Motor neuron (in vitro differentiated cells): Measurements from ENCODE around the gene VTN. TPM values are rescaled to one million over a fixed set of nuclear protein-coding genes. Genes with fewer than 3 reads are reported as not detected.
"Not testable (repeated sequence)": the region's sequence is repeated elsewhere in the genome, so short reads cannot be mapped to it uniquely, and the experiment has no call there.

Experiments
- ATAC-seq, 8 experiments: fragments of 200-7000 bp; cut with Tn5 transposase; replicated peaks in 6 of 8; 2 replicates each; pipeline ENCODE4 v1.8.0; 2021; ENCODE audit warnings: mild to moderate bottlenecking in 8 of 8, moderate library complexity in 8 of 8
- H3K27ac ChIP-seq, 2 donors: fragments of 250-450 bp; sonication (Bioruptor Pico); 2 replicates each; pipeline ENCODE4 v1.9.0; 2021; ENCODE audit warnings: antibody characterized with exemption in 2 of 2, mild to moderate bottlenecking in 2 of 2, moderate library complexity in 1 of 2
- H3K4me1 ChIP-seq, 2 donors: fragments of 250-450 bp; sonication (Bioruptor Pico); replicated peaks in 1 of 2; 2 replicates each; pipeline ENCODE4 v1.6.1; 2021; ENCODE audit warnings: antibody characterized with exemption in 2 of 2, mild to moderate bottlenecking in 2 of 2, moderate library complexity in 1 of 2
- H3K4me3 ChIP-seq, 5 donors: fragments of 250-450 bp; sonication (Bioruptor Pico); 2 replicates each; pipeline ENCODE4 v1.9.0; 2021; ENCODE audit warnings: antibody characterized with exemption in 5 of 5, mild to moderate bottlenecking in 5 of 5, moderate library complexity in 4 of 5
- WGBS, 10 experiments: fragments of 450-650 bp; shearing (Covaris generic); methylation state at CpG; one replicate each; pipeline ENCODE4 v1.0.0; 2022; 5-methylcytosine and 5-hydroxymethylcytosine counted together
- in situ Hi-C, 9 experiments: fragments of 400-800 bp; cut with MboI; loops; one replicate each; pipeline ENCODE4 v1.15.0; 2021; ENCODE audit warnings: low sequenced_read_pairs in 9 of 9, low pct_unique_long_range_greater_than_20kb in 2 of 9; ENCODE audit not compliant: unreplicated experiment in 9 of 9
- total RNA-seq, 8 experiments: library from RNA; unstranded; fragments of 300-600 nt; gene quantifications; 2 replicates each; pipeline versions ENCODE4 v1.2.3 to v1.2.4, GENCODE V29; 2022

The VTN gene
- total RNA-seq, 8 experiments from 2014 or later, result 0.40 to 12.0 (median 0.74) TPM

GRCh38 chr17:28342313-28342712 lies 27.8 kb downstream of the VTN start:
- no peak overlapping the region for H3K4me3 ChIP-seq
- 90 to 100% (median 100%) methylated on average over 2 to 7 of the region's 14 CpGs; no CpG with 5 or more reads in 5 of the 10 experiments for WGBS, 10 experiments
- no peaks in the 10 kb centered on the region for H3K4me1 ChIP-seq
- in situ Hi-C loops, result no loop called here
- ATAC-seq, result no peak
- H3K27ac ChIP-seq, result no peak overlapping the region

GRCh38 chr17:28341516-28341915 lies 28.6 kb downstream of the VTN start:
- WGBS, 10 experiments, result 67 to 100% (median 82%) methylated on average over 1 to 4 of the region's 11 CpGs; no CpG with 5 or more reads in 3 of the 10 experiments
- no peak for ATAC-seq
- peaks cover 5 to 7% of the 10 kb centered on the region in 2 donors for H3K4me1 ChIP-seq
- no peak overlapping the region for H3K27ac ChIP-seq
- H3K4me3 ChIP-seq, result no peak overlapping the region
- in situ Hi-C loops, result no loop called here

- Histone ChIP-seq H3K27ac (no peak overlapping the region), H3K4me1 (peaks cover 7 to 9% of the 10 kb centered on the region in 2 donors), H3K4me3 (no peak overlapping the region)
- no peak for ATAC-seq
- in situ Hi-C loops, result no loop called here
- 40 to 100% (median 84%) methylated on average over 1 to 5 of the region's 6 CpGs; no CpG with 5 or more reads in 3 of the 10 experiments for WGBS, 10 experiments
These were observed 29.7 kb downstream of the VTN start for GRCh38 chr17:28340374-28340773.

- H3K4me3 ChIP-seq, result no peak overlapping the region
- WGBS, 10 experiments, result 80 to 100% (median 93%) methylated on average over 1 to 11 of the region's 15 CpGs; no CpG with 5 or more reads in 3 of the 10 experiments
- no peak overlapping the region for H3K27ac ChIP-seq
- peaks cover 8 to 11% of the 10 kb centered on the region in 2 donors for H3K4me1 ChIP-seq
- in situ Hi-C loops, result no loop called here
- ATAC-seq, result no peak
These were observed 30.7 kb downstream of the VTN start for GRCh38 chr17:28339431-28339830.

- WGBS, 10 experiments, result 88 to 100% (median 97%) methylated on average over 4 to 7 of the region's 8 CpGs; no CpG with 5 or more reads in 4 of the 10 experiments
- H3K4me1 ChIP-seq, result peaks cover 14 to 17% of the 10 kb centered on the region in 2 donors
- H3K27ac ChIP-seq, H3K4me3 ChIP-seq, ATAC-seq, in situ Hi-C loops: not testable (repeated sequence)
These were observed 31.3 kb downstream of the VTN start for GRCh38 chr17:28338769-28339212.

- ATAC-seq, result no peak
- in situ Hi-C loops, result no loop called here
These were observed 31.9 kb downstream of the VTN start for GRCh38 chr17:28338056-28338768.

GRCh38 chr17:28335959-28336871 lies 33.9 kb downstream of the VTN start:
- ATAC-seq, result peak in 6 of 8 experiments; percentile 1 to 25 (median 9)
- H3K4me1 ChIP-seq, result peaks cover 17 to 20% of the 10 kb centered on the region in 2 donors
- in situ Hi-C loops, result no loop called here
- WGBS, 10 experiments, result 0 to 40% (median 3%) methylated on average over 1 to 11 of the region's 29 CpGs; no CpG with 5 or more reads in 1 of the 10 experiments
- peak overlapping the region; percentile 60 to 98 (median 72) for H3K4me3 ChIP-seq
- peak overlapping the region; percentile 72 to 76 for H3K27ac ChIP-seq

More at GRCh38 chr17:28338056-28338768, 31.9 kb downstream of the VTN start:
- Histone ChIP-seq H3K27ac (no peak overlapping the region), H3K4me3 (no peak overlapping the region), H3K4me1 (peaks cover 17 to 20% of the 10 kb centered on the region in 2 donors)
- 0 to 100% (median 80%) methylated on average over 1 to 4 of the region's 5 CpGs; no CpG with 5 or more reads in 2 of the 10 experiments for WGBS, 10 experiments

- Histone ChIP-seq H3K4me1 (peaks cover 17 to 20% of the 10 kb centered on the region in 2 donors), H3K4me3 (peak within 1 kb of the TSS; percentile 66 to 98 (median 74)), H3K27ac (peak within 1 kb of the TSS; percentile 74 to 95)
- in situ Hi-C loops, result no loop called here
- peak; percentile 81 to 95 (median 94) for ATAC-seq
- WGBS, 10 experiments, result 0 to 1% (median 0%) methylated on average over 1 to 20 of the region's 62 CpGs; no CpG with 5 or more reads in 6 of the 10 experiments
These were observed 34.7 kb downstream of the VTN start, which contains the start of the genes IFT20 and TNFAIP1 for GRCh38 chr17:28335201-28335958. IFT20 (minus strand) TSS chr17:28335472; CDS start chr17:28331985, 3,487 bp downstream. TNFAIP1 (plus strand) TSS chr17:28335761; CDS start chr17:28339522, 3,761 bp downstream.

- Histone ChIP-seq H3K27ac (peak overlapping the region; percentile 74 to 95), H3K4me3 (peak overlapping the region; percentile 57 to 98 (median 74)), H3K4me1 (peaks cover 17 to 20% of the 10 kb centered on the region in 2 donors)
- in situ Hi-C loops, result no loop called here
- ATAC-seq, result peak in 2 of 8 experiments; percentile 7 to 9
- WGBS, 10 experiments, result 0 to 64% (median 0%) methylated on average over 1 to 8 of the region's 18 CpGs; no CpG with 5 or more reads in 4 of the 10 experiments
These were observed 35.4 kb downstream of the VTN start for GRCh38 chr17:28334666-28335200.

- peak overlapping the region; percentile 57 to 98 (median 74) for H3K4me3 ChIP-seq
- H3K27ac ChIP-seq, result peak overlapping the region in 1 of 2 donors; percentile 95
- ATAC-seq, result no peak
- H3K4me1 ChIP-seq, result peaks cover 17 to 20% of the 10 kb centered on the region in 2 donors
- in situ Hi-C loops, result no loop called here
- WGBS, 10 experiments, result 11 to 75% (median 59%) methylated on average over 1 to 6 of the region's 6 CpGs; no CpG with 5 or more reads in 1 of the 10 experiments
These were observed 35.9 kb downstream of the VTN start for GRCh38 chr17:28334171-28334570.

GRCh38 chr17:28333083-28333746 lies 36.9 kb downstream of the VTN start:
- in situ Hi-C loops, result no loop called here
- Histone ChIP-seq H3K4me1 (peaks cover 17 to 20% of the 10 kb centered on the region in 2 donors), H3K4me3 (no peak overlapping the region), H3K27ac (no peak overlapping the region)
- WGBS, 10 experiments, result 20 to 80% (median 55%) methylated on average over 1 of the region's 1 CpG; no CpG with 5 or more reads in 4 of the 10 experiments
- ATAC-seq, result no peak
